GM18508 (cell line): ENCODE data around the gene BUD31.
"Not testable (repeated sequence)": the region's sequence is repeated elsewhere in the genome, so short reads cannot be mapped to it uniquely, and the experiment has no call there.

Experiments
- ATAC-seq: cut with Tn5 transposase; IDR thresholded peaks from one replicate; pipeline ENCODE4 v1.9.1; 2021; ENCODE audit warnings: moderate number of reproducible peaks; ENCODE audit not compliant: insufficient read depth, unreplicated experiment

The BUD31 gene

DNA sequence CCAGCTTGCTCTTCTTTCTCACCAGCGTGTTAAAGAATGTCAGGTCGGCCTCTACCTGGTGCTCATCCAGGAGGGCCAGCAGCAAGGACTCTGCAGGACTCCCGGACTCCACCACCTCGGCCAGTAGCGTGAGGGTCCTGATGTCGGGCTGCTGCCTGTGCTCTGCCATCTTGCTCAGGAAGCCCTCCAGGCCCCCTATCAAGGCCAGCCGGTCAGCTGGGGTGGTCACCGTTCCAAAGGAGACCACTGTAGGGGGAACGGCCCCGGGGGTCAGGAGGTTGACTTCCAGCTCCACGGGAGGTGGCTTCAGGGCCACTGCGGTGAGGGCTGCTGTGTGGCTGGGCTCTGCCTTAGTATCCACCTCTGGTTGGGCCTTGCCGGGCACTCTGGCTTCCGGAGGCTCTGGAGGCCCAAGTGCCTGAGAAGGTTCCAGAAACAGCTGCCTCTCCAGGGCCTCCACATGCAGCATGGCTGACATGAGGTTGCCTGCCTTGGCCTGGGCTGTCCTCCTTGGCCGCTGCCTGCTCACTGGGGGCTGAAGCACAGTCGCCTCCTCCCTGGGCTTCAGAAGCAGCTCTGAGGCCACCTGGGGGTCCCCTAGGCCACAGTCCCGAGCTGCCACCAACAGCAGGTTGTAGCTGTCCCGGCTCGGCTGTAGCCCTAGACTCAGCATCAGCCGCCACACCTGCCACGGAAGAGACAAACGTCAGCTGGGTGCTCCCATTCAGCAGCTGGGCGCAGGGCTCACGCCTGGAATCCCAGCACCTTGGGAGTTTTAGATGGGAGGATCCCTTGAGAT lies 16.4 kb downstream of the BUD31 start:
- no peak for ATAC-seq

DNA sequence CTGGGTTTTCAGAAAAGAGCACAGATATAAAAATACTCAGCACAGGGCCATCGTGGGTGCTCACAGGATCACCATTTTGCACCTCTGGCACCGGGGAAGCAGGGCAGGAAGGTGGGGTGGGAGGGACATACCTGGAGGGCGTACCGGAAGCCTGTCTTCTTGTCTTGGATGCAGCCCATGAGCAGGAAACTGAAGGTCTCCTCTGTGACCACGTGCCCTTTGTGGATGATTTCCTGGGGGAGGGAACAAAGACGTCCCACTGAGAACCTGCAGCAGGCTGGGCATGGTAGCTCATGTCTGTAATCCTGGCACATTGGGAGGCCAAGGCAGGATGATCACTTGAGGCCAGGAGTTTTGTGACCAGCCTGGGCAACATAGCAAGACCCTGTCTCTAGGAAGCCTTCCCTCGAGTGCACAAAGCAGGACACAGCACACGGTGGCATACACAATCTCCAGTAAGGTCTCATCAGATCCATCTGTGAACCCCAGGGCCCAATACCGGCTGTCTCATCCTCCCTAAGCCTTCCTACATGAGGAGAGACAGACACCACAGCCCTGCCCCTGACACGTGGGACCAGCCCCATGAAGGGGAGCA lies 20.3 kb downstream of the BUD31 start:
- ATAC-seq: no peak

- ATAC-seq: no peak
Observed at GRCh38 chr7:99429756-99430155, 21.0 kb downstream of the BUD31 start.

DNA sequence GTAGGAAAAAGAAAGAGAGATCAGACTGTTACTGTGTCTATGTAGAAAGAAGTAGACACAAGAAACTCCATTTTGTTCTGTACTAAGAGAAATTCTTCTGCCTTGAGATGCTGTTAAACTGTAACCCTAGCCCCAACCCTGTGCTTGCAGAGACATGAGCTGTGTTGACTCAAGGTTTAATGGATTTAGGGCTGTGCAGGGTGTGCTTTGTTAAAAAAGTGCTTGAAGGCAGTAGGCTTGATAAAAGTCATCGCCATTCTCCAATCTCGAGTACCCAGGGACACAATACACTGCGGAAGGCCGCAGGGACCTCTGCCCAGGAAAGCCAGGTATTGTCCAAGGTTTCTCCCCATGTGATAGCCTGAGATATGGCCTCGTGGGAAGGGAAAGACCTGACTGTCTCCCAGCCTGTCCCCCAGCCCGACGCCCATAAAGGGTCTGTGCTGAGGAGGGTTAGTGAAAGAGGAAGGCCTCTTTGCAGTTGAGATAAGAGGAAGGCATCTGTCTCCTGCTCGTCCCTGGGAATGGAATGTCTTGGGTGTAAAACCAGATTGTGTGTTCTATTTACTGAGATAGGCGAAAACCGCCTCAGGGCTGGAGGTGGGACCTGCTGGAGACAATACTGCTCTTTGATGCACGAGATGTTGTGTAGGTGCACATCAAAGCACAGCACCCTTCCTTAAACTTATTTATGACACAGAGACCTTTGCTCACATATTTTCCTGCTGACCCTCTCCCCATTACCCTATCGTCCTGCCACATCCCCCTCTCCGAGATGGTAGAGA lies 23.2 kb downstream of the BUD31 start:
- ATAC-seq: not testable (repeated sequence)

DNA sequence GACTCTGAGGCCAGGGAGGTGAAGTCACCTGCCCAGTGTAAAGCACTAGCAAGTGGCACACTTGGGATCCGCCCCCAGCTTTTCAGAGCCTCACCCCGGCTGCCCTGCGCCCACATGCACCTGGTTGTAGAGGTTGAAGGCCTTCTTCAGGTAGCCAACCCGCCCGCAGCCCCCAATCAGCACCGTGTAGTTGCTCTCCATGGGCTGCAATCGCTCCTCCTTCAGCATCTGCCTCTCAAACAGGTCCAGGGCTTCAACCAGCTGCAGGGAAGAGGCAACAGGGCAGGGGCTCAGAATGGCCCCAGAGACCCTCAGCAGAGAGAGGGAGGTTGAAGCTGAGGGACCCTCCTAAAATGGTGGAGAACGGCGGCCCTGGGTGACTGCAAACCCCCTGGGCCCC lies 24.4 kb downstream of the BUD31 start:
- no peak for ATAC-seq

- ATAC-seq: no peak
Observed at GRCh38 chr7:99437946-99438572, 29.3 kb downstream of the BUD31 start.

- peak; percentile 61 for ATAC-seq
Observed at GRCh38 chr7:99438573-99439480, 30.1 kb downstream of the BUD31 start, which contains the start of the genes CPSF4 and PTCD1. TSS of gene CPSF4 (plus strand) at chr7:99438943. CDS start at chr7:99439083, 140 bp downstream. TSS of gene PTCD1 (minus strand) at chr7:99438798. CDS start at chr7:99435242, 3,556 bp downstream.

DNA sequence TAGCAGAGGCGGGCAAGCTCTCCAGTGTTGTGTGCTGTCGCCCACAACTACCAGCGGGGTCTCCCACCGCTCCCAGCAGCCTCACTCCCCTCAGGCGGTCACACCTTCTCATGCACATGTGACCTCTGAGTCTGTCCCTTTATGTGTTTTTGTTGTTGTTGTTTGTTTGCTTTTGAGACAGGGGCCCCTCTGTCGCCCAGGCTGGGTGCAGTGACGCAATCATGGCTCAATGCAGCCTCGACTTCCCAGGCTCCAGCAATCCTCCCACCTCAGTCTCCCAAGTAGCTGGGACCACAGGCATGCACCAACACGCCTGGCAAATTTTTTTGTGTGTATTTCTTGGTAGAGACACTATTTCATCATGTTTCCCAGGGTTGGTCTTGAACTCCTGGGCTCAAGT lies 31.4 kb downstream of the BUD31 start:
- ATAC-seq: no peak

DNA sequence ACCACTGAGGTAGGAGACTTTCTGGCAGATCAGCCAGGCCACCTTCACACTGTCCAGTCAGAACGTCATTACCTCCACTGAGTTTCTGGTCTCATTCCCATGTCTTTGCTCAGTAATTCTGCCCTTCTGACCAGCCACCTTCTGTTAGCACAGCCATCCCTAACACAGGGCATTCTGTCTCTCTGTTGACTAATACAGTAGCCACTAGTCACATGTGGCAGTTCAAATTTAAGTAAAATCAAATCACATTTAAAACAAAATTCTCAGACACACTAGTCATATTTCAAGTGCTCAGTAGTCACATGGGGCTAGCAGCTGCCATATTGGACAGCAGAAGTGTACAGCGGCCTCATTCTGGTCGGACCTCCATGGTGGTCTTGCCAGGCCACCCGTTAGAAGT lies 37.3 kb downstream of the BUD31 start:
- no peak for ATAC-seq

DNA sequence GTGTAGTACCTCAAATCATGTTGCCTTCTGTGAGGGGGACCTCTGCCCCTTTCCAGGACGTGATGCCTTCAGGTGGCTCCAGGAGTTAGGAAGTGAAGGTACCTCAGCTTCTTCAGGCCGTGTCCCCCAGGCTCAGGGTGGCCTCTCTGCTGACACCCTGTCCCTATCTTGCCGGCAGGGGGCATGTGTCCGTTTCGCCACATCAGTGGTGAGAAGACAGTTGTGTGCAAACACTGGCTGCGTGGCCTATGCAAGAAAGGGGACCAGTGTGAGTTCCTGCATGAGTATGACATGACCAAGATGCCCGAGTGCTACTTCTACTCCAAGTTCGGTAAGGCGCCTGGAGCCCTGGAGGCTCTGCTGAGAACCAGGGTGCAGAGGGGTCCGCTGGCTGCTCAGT lies 39.2 kb downstream of the BUD31 start:
- no peak for ATAC-seq

- no peak for ATAC-seq
Observed at GRCh38 chr7:99448855-99449254, 40.1 kb downstream of the BUD31 start.

DNA sequence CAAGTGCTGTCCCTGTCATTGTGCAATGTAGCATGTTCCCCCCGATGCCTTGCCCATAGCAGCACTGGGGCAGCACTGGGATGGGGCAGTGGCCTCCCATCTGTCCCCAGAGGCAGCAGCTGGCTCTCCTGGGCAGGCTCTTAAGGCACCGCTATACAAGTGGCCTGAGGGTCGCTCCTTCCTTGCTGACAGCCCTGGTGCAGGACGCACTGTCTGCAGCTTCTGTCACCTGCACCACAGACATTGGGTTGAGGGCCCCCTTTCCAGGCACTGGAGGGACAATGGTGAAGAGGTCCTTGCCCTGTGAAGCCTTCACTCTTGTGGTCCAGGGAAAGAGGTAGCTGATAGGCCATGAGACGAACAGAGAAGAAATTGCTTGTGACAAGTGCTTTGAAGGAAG lies 40.6 kb downstream of the BUD31 start:
- no peak for ATAC-seq

- ATAC-seq: no peak
Observed at GRCh38 chr7:99451936-99452335, 43.2 kb downstream of the BUD31 start.

- no peak for ATAC-seq
Observed at GRCh38 chr7:99452541-99452940, 43.8 kb downstream of the BUD31 start.

- ATAC-seq: no peak
Observed at GRCh38 chr7:99453105-99453504, 44.3 kb downstream of the BUD31 start.

DNA sequence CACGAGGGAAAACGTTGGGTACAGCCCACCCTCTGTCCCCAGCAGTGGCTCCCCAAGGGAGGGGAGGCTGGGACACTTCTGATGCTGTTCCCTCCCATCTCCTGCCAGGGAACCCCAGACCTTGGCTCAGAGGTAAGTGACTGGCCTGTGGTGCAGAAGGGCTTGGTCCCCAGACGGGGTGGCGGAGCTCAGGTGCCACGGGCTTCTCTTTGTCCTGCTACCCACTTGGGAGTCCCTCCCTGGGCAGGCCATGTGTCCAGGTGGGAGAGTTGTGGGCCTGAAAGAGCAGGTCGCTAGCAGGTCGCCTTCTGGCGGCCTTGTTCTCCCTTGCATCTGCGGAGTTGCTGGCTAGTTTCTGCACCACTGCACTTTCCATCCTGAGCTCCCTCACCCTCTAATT lies 47.1 kb downstream of the BUD31 start:
- ATAC-seq: no peak

GRCh38 chr7:99456288-99456687 lies 47.5 kb downstream of the BUD31 start:
- ATAC-seq: no peak

DNA sequence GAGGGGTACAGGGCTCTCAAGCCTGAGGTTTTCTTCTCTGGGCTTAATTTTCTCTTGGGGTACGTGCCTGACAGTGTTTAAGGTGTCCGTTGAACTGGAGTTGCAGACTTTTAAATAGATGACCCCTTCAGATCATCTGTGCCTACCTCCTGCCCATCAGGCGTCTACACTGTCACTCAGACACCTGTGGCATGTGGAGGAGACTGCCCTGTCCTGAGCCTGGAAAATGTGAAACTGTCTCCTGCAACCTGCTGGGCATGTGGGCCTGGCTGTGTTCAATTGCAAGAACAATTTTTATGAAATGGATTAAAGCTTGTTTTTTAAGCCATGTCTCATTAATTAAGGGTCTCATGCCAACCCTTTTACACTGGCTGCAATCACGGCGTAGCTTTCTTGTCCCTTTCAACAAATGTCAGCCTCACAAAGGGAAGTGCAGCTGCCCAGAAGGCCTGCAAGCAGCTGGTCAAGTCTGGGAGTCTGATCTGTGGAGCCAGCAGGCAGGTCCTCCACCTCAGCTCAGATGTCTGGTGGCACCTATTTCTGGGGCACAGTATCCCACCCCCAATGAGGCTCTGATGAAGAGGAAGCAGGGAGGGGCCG lies 48.4 kb downstream of the BUD31 start:
- no peak for ATAC-seq
